Ramos (cell line): Measurements from ENCODE around the gene PHACTR3.

Source experiments
- in situ Hi-C: fragments of 300-500 bp; cut with MboI; formaldehyde crosslinking; loops from one replicate; pipeline ENCODE4 v1.14.3; 2022; ENCODE audit warnings: low sequenced_read_pairs; ENCODE audit not compliant: unreplicated experiment

PHACTR3 gene

GRCh38 chr20:59723108-59723500 is 118.8 kb downstream of the PHACTR3 start:
- in situ Hi-C loops = no loop called here

- in situ Hi-C loops = no loop called here
Measured at GRCh38 chr20:59723607-59724456, 119.5 kb downstream of the PHACTR3 start.

- in situ Hi-C loops = no loop called here
Measured at GRCh38 chr20:59724457-59725366, 120.4 kb downstream of the PHACTR3 start.

GRCh38 chr20:59725476-59726280 is 121.3 kb downstream of the PHACTR3 start:
- in situ Hi-C loops = no loop called here

- in situ Hi-C loops = no loop called here
Measured at GRCh38 chr20:59726281-59726595, 121.9 kb downstream of the PHACTR3 start.

- in situ Hi-C loops = no loop called here
Measured at GRCh38 chr20:59728722-59729430, 124.5 kb downstream of the PHACTR3 start.

- in situ Hi-C loops = no loop called here
Measured at GRCh38 chr20:59729506-59729905, 125.2 kb downstream of the PHACTR3 start.

GRCh38 chr20:59730722-59731121 is 126.4 kb downstream of the PHACTR3 start:
- in situ Hi-C loops = no loop called here

GRCh38 chr20:59731376-59731775 is 127.0 kb downstream of the PHACTR3 start:
- in situ Hi-C loops = no loop called here

- in situ Hi-C loops = no loop called here
Measured at GRCh38 chr20:59733351-59733750, 129.0 kb downstream of the PHACTR3 start.

- in situ Hi-C loops = no loop called here
Measured at GRCh38 chr20:59735486-59735885, 131.1 kb downstream of the PHACTR3 start.

GRCh38 chr20:59735917-59736316 is 131.6 kb downstream of the PHACTR3 start:
- in situ Hi-C loops = no loop called here

GRCh38 chr20:59736366-59736765 is 132.0 kb downstream of the PHACTR3 start:
- in situ Hi-C loops = no loop called here

GRCh38 chr20:59737073-59737666 is 132.8 kb downstream of the PHACTR3 start:
- in situ Hi-C loops = no loop called here

- in situ Hi-C loops = no loop called here
Measured at GRCh38 chr20:59737816-59738215, 133.5 kb downstream of the PHACTR3 start.

- in situ Hi-C loops = no loop called here
Measured at GRCh38 chr20:59738851-59739250, 134.5 kb downstream of the PHACTR3 start.

- in situ Hi-C loops = no loop called here
Measured at GRCh38 chr20:59740621-59741020, 136.3 kb downstream of the PHACTR3 start.

- in situ Hi-C loops = no loop called here
Measured at GRCh38 chr20:59741073-59741472, 136.7 kb downstream of the PHACTR3 start.

GRCh38 chr20:59742351-59743095 is 138.2 kb downstream of the PHACTR3 start:
- in situ Hi-C loops = no loop called here
